ENCODE data around the gene RALGPS1. TPM values are rescaled to one million over a fixed set of nuclear protein-coding genes. Genes with fewer than 3 reads are reported as not detected.

RALGPS1 gene
- total RNA-seq, 2 experiments from 2014 or later = 14.1 to 14.4 TPM

- no peak for DNase-seq (ENCODE audit: low spot score)
- H3K9me3 ChIP-seq (ENCODE audit: low read length) = no peaks in the 10 kb centered on the region
- CTCF ChIA-PET (ENCODE audit: unreplicated experiment) = no interaction called here
- H2AFZ ChIP-seq (ENCODE audit: low read length) = no peak overlapping the region
- H3K36me3 ChIP-seq (ENCODE audit: insufficient read depth, low read length) = no peaks in the 10 kb centered on the region
- no peaks in the 10 kb centered on the region for H4K20me1 ChIP-seq (ENCODE audit: insufficient read depth, low read length)
- TF ChIP-seq, protein P1, sequence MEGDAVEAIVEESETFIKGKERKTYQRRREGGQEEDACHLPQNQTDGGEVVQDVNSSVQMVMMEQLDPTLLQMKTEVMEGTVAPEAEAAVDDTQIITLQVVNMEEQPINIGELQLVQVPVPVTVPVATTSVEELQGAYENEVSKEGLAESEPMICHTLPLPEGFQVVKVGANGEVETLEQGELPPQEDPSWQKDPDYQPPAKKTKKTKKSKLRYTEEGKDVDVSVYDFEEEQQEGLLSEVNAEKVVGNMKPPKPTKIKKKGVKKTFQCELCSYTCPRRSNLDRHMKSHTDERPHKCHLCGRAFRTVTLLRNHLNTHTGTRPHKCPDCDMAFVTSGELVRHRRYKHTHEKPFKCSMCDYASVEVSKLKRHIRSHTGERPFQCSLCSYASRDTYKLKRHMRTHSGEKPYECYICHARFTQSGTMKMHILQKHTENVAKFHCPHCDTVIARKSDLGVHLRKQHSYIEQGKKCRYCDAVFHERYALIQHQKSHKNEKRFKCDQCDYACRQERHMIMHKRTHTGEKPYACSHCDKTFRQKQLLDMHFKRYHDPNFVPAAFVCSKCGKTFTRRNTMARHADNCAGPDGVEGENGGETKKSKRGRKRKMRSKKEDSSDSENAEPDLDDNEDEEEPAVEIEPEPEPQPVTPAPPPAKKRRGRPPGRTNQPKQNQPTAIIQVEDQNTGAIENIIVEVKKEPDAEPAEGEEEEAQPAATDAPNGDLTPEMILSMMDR (conservative IDR thresholded peaks at IDR 0.05; ENCODE audit: low read length) = no peak
- TF ChIP-seq EZH2phosphoT487 (IDR thresholded peaks at IDR 0.05; ENCODE audit: borderline replicate concordance, low read depth, low read length) = no peak
- no peaks in the 10 kb centered on the region for H3K4me1 ChIP-seq (ENCODE audit: insufficient read depth, low read length, poor library complexity, severe bottlenecking)
- H3K4me3 ChIP-seq (ENCODE audit: low read depth, low read length, poor library complexity, severe bottlenecking) = no peak overlapping the region
- POLR2A ChIA-PET = interaction anchor here (0.7 kb wide), 1 partner anchor 9 kb away, joined by 3 read pairs; no protein-coding TSS in a partner anchor
- intact Hi-C loops (cut with micrococcal nuclease; ENCODE audit: unreplicated experiment) = no loop called here
- H3K79me2 ChIP-seq (ENCODE audit: insufficient read depth, low read depth, low read length) = no peaks in the 10 kb centered on the region
- H3K27ac ChIP-seq (ENCODE audit: low read depth, low read length, poor library complexity, severe bottlenecking) = no peak overlapping the region
- no peaks in the 10 kb centered on the region for H3K9me2 ChIP-seq (ENCODE audit: insufficient read depth, low read length)
- BruUV-seq (replicated peaks) = no TSS peak
- H3K4me2 ChIP-seq (ENCODE audit: low read length) = no peak overlapping the region
Observed at GRCh38 chr9:127066060-127066850, 151.7 kb downstream of the RALGPS1 start.

DNA sequence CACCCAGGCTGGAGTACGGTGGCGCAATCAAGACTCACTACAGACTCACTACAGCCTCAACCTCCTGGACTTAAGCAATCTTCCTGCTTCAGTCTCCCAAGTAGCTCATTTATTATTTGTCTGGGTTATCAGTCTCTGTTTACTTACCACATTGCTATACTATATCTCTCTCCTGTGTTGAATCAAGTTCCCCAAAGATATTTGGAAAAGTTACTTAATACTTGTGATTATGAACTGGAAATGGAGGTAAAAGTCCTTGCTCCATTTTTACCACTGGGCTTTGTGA is 152.2 kb downstream of the RALGPS1 start:
- no peak for DNase-seq (ENCODE audit: low spot score)
- Histone ChIP-seq H3K36me3 (ENCODE audit: insufficient read depth, low read length) (no peaks in the 10 kb centered on the region), H4K20me1 (ENCODE audit: insufficient read depth, low read length) (no peaks in the 10 kb centered on the region), H3K4me3 (ENCODE audit: low read depth, low read length, poor library complexity, severe bottlenecking) (no peak overlapping the region), H3K4me2 (ENCODE audit: low read length) (no peak overlapping the region), H3K9me3 (ENCODE audit: low read length) (no peaks in the 10 kb centered on the region), H2AFZ (ENCODE audit: low read length) (no peak overlapping the region), H3K4me1 (ENCODE audit: insufficient read depth, low read length, poor library complexity, severe bottlenecking) (no peaks in the 10 kb centered on the region), H3K79me2 (ENCODE audit: insufficient read depth, low read depth, low read length) (no peaks in the 10 kb centered on the region), H3K9me2 (ENCODE audit: insufficient read depth, low read length) (no peaks in the 10 kb centered on the region), H3K27ac (ENCODE audit: low read depth, low read length, poor library complexity, severe bottlenecking) (no peak overlapping the region)
- TF ChIP-seq EZH2phosphoT487 (IDR thresholded peaks at IDR 0.05; ENCODE audit: borderline replicate concordance, low read depth, low read length) = no peak
- TF ChIP-seq, protein P1 (conservative IDR thresholded peaks at IDR 0.05; ENCODE audit: low read length) = no peak
- intact Hi-C loops (cut with micrococcal nuclease; ENCODE audit: unreplicated experiment) = no loop called here
- CTCF ChIA-PET (ENCODE audit: unreplicated experiment) = no interaction called here
- no TSS peak for BruUV-seq (replicated peaks)
- POLR2A ChIA-PET = no interaction called here

DNA sequence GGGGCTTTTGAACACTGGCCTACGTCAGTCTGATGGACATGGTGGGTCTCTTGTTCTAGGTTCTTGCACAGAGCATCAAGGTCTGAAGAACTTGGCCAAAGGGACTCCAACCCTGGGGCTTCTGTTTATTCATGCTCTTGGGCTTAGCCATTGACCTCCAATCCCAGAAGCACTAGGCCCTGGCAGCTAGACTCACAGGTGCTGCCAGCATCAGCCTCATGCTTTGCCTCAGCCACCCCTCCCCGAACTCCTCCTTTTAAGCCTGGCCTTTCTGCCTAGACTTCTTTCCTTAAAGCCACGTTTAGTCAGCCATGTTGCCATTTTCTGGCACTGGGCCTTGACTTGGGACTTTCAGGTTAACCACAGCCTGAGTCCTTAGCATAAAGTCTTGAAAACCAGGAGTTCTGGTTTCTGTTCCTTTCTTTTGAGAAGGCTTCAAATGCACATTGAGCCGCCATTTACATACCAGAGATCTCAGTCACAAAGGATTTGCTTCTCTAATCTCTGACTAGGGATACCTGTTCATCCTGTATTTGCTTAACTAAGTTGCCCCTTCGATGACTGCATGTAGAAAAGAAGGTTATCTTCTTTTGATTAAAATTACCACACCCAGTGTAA is 153.1 kb downstream of the RALGPS1 start:
- H3K4me1 ChIP-seq (ENCODE audit: insufficient read depth, low read length, poor library complexity, severe bottlenecking) = no peaks in the 10 kb centered on the region
- no peak overlapping the region for H3K27ac ChIP-seq (ENCODE audit: low read depth, low read length, poor library complexity, severe bottlenecking)
- H3K9me3 ChIP-seq (ENCODE audit: low read length) = no peaks in the 10 kb centered on the region
- H3K79me2 ChIP-seq (ENCODE audit: insufficient read depth, low read depth, low read length) = no peaks in the 10 kb centered on the region
- H2AFZ ChIP-seq (ENCODE audit: low read length) = no peak overlapping the region
- intact Hi-C loops (cut with micrococcal nuclease; ENCODE audit: unreplicated experiment) = no loop called here
- no peaks in the 10 kb centered on the region for H3K36me3 ChIP-seq (ENCODE audit: insufficient read depth, low read length)
- H4K20me1 ChIP-seq (ENCODE audit: insufficient read depth, low read length) = no peaks in the 10 kb centered on the region
- DNase-seq (ENCODE audit: low spot score) = no peak
- ChIA-PET POLR2A (no interaction called here), CTCF (ENCODE audit: unreplicated experiment) (no interaction called here)
- H3K4me2 ChIP-seq (ENCODE audit: low read length) = no peak overlapping the region
- BruUV-seq (replicated peaks) = no TSS peak
- TF ChIP-seq, protein P1 (conservative IDR thresholded peaks at IDR 0.05; ENCODE audit: low read length) = no peak
- TF ChIP-seq EZH2phosphoT487 (IDR thresholded peaks at IDR 0.05; ENCODE audit: borderline replicate concordance, low read depth, low read length) = no peak
- H3K4me3 ChIP-seq (ENCODE audit: low read depth, low read length, poor library complexity, severe bottlenecking) = no peak overlapping the region
- H3K9me2 ChIP-seq (ENCODE audit: insufficient read depth, low read length) = no peaks in the 10 kb centered on the region

Data from OCI-LY7 (cell line).